B cell (primary cell): ENCODE data around the gene ZBED2. TPM values are rescaled to one million over a fixed set of nuclear protein-coding genes. Genes with fewer than 3 reads are reported as not detected.

Experiments used
- ATAC-seq: fragments of 200-7000 bp; cut with Tn5 transposase; one replicate; pipeline ENCODE4 v1.10.0; 2021; ENCODE audit warnings: low read depth, mild to moderate bottlenecking, moderate number of reproducible peaks, moderate library complexity
- CTCF ChIA-PET: fragments of 350-600 bp; sonication (Branson Sonifier 250); formaldehyde crosslinking; loops from one replicate; lab custom pipeline; 2021; ENCODE audit warnings: antibody characterized with exemption, inconsistent platforms; lab: Charles Lee
- POLR2A ChIA-PET: fragments of 350-600 bp; sonication (Branson Sonifier 250); formaldehyde crosslinking; loops from one replicate; lab custom pipeline; 2021; ENCODE audit warnings: antibody characterized with exemption; lab: Charles Lee
- DNase-seq: peaks from one replicate; pipeline ENCODE4 v3.0.0; 2013
- H2AFZ ChIP-seq: 2 replicates; pipeline ENCODE4 v1.6.1; 2012; ENCODE audit warnings: mild to moderate bottlenecking, low read depth, low read length; ENCODE audit not compliant: insufficient read depth, poor library complexity, severe bottlenecking
- H3K27ac ChIP-seq, 2 donors: 1 replicate in 1 of 2; 2 replicates in 1 of 2; pipeline ENCODE4 v1.5.1; 2012 to 2013; ENCODE audit warnings: low read length in 2 of 2, mild to moderate bottlenecking in 2 of 2, moderate library complexity in 1 of 2
- H3K27me3 ChIP-seq, 4 experiments: fragments of 200-600 bp in 1 of 4; sonication (generic) in 1 of 4; replicated peaks in 1 of 4; 1 replicate in 2 of 4; 2 replicates in 2 of 4; pipeline versions ENCODE4 v1.6.1 to v1.7.0; 2013 to 2016; ENCODE audit warnings: low read length in 3 of 4, mild to moderate bottlenecking in 2 of 4, mixed read lengths in 1 of 4, moderate library complexity in 1 of 4; ENCODE audit not compliant: insufficient read depth in 4 of 4, control insufficient read depth in 3 of 4; ENCODE audit errors: control extremely low read depth in 1 of 4
- H3K36me3 ChIP-seq, 2 experiments: replicated peaks in 1 of 2; 1 replicate in 1 of 2; 2 replicates in 1 of 2; pipeline versions ENCODE4 v1.6.1 to v1.7.1; 2013; ENCODE audit warnings: low read length in 1 of 2; ENCODE audit not compliant: insufficient read depth in 2 of 2, control insufficient read depth in 1 of 2; ENCODE audit errors: control extremely low read depth in 1 of 2, extremely low read depth in 1 of 2
- H3K4me1 ChIP-seq, 2 donors: fragments of 200-600 bp in 1 of 2; sonication (generic) in 1 of 2; 1 replicate in 1 of 2; 2 replicates in 1 of 2; pipeline versions ENCODE4 v1.5.1 to v1.6.1; 2013 to 2017; ENCODE audit warnings: low read length in 2 of 2; ENCODE audit not compliant: control insufficient read depth in 2 of 2, insufficient read depth in 2 of 2
- H3K4me2 ChIP-seq: replicated peaks from 2 replicates; pipeline ENCODE3; 2012; ENCODE audit warnings: mild to moderate bottlenecking, low read depth, low read length; ENCODE audit not compliant: poor library complexity, severe bottlenecking
- H3K4me3 ChIP-seq, 5 experiments: fragments of 200-600 bp in 1 of 5; sonication (generic) in 1 of 5; 1 replicate in 3 of 5; 2 replicates in 2 of 5; pipeline versions ENCODE4 v1.5.1 to v1.7.0; 2011 to 2016; ENCODE audit warnings: low read length in 4 of 5, mild to moderate bottlenecking in 4 of 5, low read depth in 2 of 5, control low read depth in 1 of 5, moderate library complexity in 1 of 5; ENCODE audit not compliant: insufficient read depth in 1 of 5; ENCODE audit errors: control extremely low read depth in 1 of 5, extremely low read depth in 1 of 5
- H3K79me2 ChIP-seq: fragments of 200-600 bp; sonication (generic); one replicate; pipeline ENCODE4 v1.6.0; 2016; ENCODE audit warnings: low read length; ENCODE audit not compliant: control insufficient read depth, insufficient read depth
- H3K9ac ChIP-seq: fragments of 200-600 bp; sonication (generic); 2 replicates; pipeline ENCODE4 v1.6.1; 2017; ENCODE audit warnings: mild to moderate bottlenecking, low read length, moderate library complexity
- H3K9me3 ChIP-seq, 3 donors: one replicate each; pipeline versions ENCODE4 v1.6.1 to v1.7.1; 2013; ENCODE audit warnings: low read length in 2 of 3; ENCODE audit not compliant: control insufficient read depth in 2 of 3, insufficient read depth in 1 of 3; ENCODE audit errors: control extremely low read depth in 1 of 3
- H4K20me1 ChIP-seq: 2 replicates; pipeline ENCODE4 v1.6.0; 2012; ENCODE audit warnings: mild to moderate bottlenecking, low read length; ENCODE audit not compliant: insufficient read depth, control insufficient read depth, poor library complexity, severe bottlenecking
- H3K27ac Mint-ChIP-seq: one replicate; pipeline ENCODE4 v1.8.0; 2021; ENCODE audit warnings: mixed read lengths
- H3K27me3 Mint-ChIP-seq: one replicate; pipeline ENCODE4 v1.8.0; 2021; ENCODE audit warnings: mixed read lengths
- H3K4me1 Mint-ChIP-seq: one replicate; pipeline ENCODE4 v1.8.0; 2021; ENCODE audit warnings: mixed read lengths
- H3K4me3 Mint-ChIP-seq: one replicate; pipeline ENCODE4 v1.8.0; 2021; ENCODE audit warnings: mixed read lengths
- H3K9me3 Mint-ChIP-seq: one replicate; pipeline ENCODE4 v1.8.0; 2022; ENCODE audit warnings: mixed read lengths; ENCODE audit not compliant: insufficient read depth
- EZH2 ChIP-seq: IDR thresholded peaks from 2 replicates; pipeline ENCODE4 v1.6.1; 2012; ENCODE audit warnings: borderline replicate concordance, low read depth, mild to moderate bottlenecking, moderate library complexity, low read length; ENCODE audit not compliant: insufficient read depth, poor library complexity, severe bottlenecking
- WGBS: methylation state at CpG from one replicate; pipeline ENCODE4 v1.1.5; 2013; ENCODE audit warnings: missing lambda C conversion rate; ENCODE audit not compliant: insufficient coverage; 5-methylcytosine and 5-hydroxymethylcytosine counted together
- intact Hi-C: fragments of 100-400 bp; cut with micrococcal nuclease; formaldehyde crosslinking; loops from one replicate; pipeline ENCODE4 v1.10.0; 2022
- polyA plus RNA-seq: library from polyadenylated mRNA; depleted of rRNA; stranded (reverse); fragments of >200 nt; gene quantifications from 2 replicates; pipeline ENCODE4 v1.2.3, GENCODE V29; 2012
- total RNA-seq, 2 donors: library from RNA; stranded (reverse); fragments of 120-200 nt in 1 of 2; gene quantifications; 1 replicate in 1 of 2; 2 replicates in 1 of 2; pipeline versions ENCODE4 v1.2.3 to v1.2.4, GENCODE V29; 2013 to 2022
- TF ChIP-seq, protein P1 (sequence below): fragments of 200-600 bp; IDR thresholded peaks from one replicate; pipeline ENCODE4 v1.8.0; 2022; ENCODE audit warnings: antibody characterized with exemption, mild to moderate bottlenecking

Gene ZBED2
- total and polyA plus RNA-seq, 2 donors (not counting 1 experiment from before 2014, with no cell fraction given), result 0.36 to 6.0 TPM

DNA sequence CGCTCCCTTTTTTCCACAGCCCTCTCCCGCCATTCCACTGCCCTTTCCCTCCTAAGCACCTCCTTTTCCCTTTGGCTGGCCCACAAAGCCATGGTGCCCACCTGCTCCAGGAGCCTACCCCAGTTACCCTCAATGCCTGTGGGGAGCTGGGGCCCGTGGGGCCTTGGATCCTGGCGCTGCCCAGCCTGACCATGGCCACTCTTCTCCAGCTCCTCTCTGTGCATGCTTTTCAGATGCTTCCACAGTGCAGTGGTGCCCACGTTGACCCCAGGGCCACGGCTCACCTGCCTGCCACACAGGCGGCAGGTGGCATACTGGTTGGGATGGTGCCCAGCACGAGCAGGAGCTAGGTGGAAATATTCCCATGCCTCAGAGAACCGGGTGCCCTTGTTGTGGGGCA lies 1.5 kb downstream of the ZBED2 start:
- H3K4me1 Mint-ChIP-seq, result peaks cover 58% of the 10 kb centered on the region
- intact Hi-C loops, result loop anchor here (1.0 to 5.0 kb wide), 3 partner anchors 15 to 74 kb away; no protein-coding TSS in a partner anchor
- 92% methylated on average over 7 of the region's 9 CpGs for WGBS

DNA sequence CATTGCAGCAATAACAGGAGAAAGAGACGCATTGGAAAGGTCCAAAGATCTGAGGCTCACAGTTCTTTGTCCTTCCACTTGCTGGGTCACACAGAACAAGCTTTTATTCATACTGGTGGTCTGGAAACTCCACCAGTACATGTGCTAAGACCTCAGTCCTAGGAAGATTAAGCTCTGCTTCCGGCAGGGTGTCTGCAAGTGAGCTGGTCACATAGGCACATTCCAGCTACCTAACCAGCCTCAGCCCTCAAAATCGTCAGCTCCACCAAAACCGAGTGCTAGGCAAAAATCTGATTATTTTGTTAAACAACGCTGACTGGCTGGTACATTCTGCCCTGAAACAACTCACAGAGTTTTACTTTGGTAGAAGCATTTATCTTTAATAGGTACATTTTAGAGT lies 2.2 kb downstream of the ZBED2 start:
- H3K4me3 Mint-ChIP-seq, result peak overlapping the region; percentile 56
- H3K4me1 ChIP-seq, result peaks cover 27 to 47% of the 10 kb centered on the region in 2 donors
- H2AFZ ChIP-seq, result no peak overlapping the region
- peaks cover 58% of the 10 kb centered on the region for H3K4me1 Mint-ChIP-seq
- ChIA-PET POLR2A (no interaction called here), CTCF (interaction anchor here (1.9 to 3.9 kb wide), 2 partner anchors 14 to 76 kb away, joined by 7 to 35 read pairs; no protein-coding TSS in a partner anchor)
- no peaks in the 10 kb centered on the region for H3K27me3 ChIP-seq
- peak overlapping the region; percentile 54 for H3K4me2 ChIP-seq
- no peak for DNase-seq
- H3K27ac Mint-ChIP-seq, result peak overlapping the region; percentile 84
- H3K79me2 ChIP-seq, result no peaks in the 10 kb centered on the region
- H3K27ac ChIP-seq, result no peak overlapping the region
- H3K9me3 Mint-ChIP-seq, result no peaks in the 10 kb centered on the region
- H3K9ac ChIP-seq, result no peak overlapping the region
- 84% methylated on average over 4 of the region's 5 CpGs for WGBS
- no peak for ATAC-seq
- TF ChIP-seq EZH2, result no peak
- TF ChIP-seq, protein P1, sequence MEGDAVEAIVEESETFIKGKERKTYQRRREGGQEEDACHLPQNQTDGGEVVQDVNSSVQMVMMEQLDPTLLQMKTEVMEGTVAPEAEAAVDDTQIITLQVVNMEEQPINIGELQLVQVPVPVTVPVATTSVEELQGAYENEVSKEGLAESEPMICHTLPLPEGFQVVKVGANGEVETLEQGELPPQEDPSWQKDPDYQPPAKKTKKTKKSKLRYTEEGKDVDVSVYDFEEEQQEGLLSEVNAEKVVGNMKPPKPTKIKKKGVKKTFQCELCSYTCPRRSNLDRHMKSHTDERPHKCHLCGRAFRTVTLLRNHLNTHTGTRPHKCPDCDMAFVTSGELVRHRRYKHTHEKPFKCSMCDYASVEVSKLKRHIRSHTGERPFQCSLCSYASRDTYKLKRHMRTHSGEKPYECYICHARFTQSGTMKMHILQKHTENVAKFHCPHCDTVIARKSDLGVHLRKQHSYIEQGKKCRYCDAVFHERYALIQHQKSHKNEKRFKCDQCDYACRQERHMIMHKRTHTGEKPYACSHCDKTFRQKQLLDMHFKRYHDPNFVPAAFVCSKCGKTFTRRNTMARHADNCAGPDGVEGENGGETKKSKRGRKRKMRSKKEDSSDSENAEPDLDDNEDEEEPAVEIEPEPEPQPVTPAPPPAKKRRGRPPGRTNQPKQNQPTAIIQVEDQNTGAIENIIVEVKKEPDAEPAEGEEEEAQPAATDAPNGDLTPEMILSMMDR, result no peak
- no peaks in the 10 kb centered on the region for H3K9me3 ChIP-seq
- intact Hi-C loops, result loop anchor here (5.0 kb wide), 1 partner anchor 74 kb away; no protein-coding TSS in a partner anchor
- no peaks in the 10 kb centered on the region for H3K27me3 Mint-ChIP-seq
- H4K20me1 ChIP-seq, result no peaks in the 10 kb centered on the region
- H3K36me3 ChIP-seq, result peaks cover 0 to 3% of the 10 kb centered on the region in 2 experiments
- no peak overlapping the region for H3K4me3 ChIP-seq

More for the DNA sequence above, 1.5 kb downstream of the ZBED2 start:
- Histone ChIP-seq H3K27ac (peak overlapping the region; percentile 16 to 71), H3K9me3 (no peaks in the 10 kb centered on the region), H3K4me1 (peaks cover 27 to 47% of the 10 kb centered on the region in 2 donors), H4K20me1 (no peaks in the 10 kb centered on the region), H3K27me3 (no peaks in the 10 kb centered on the region), H3K79me2 (no peaks in the 10 kb centered on the region), H3K36me3 (no peaks in the 10 kb centered on the region), H2AFZ (peak overlapping the region; percentile 45), H3K9ac (peak overlapping the region; percentile 13), H3K4me3 (no peak overlapping the region), H3K4me2 (peak overlapping the region; percentile 54)
- no peak for DNase-seq
- Mint-ChIP-seq H3K27me3 (no peaks in the 10 kb centered on the region), H3K27ac (peak overlapping the region; percentile 84), H3K9me3 (no peaks in the 10 kb centered on the region), H3K4me3 (peak overlapping the region; percentile 56)
- no peak for ATAC-seq
- TF ChIP-seq, protein P1, result no peak
- TF ChIP-seq EZH2, result no peak
- CTCF ChIA-PET, result interaction anchor here (1.0 to 3.9 kb wide), 4 partner anchors 15 to 75 kb away, joined by 3 to 35 read pairs (median 12); no protein-coding TSS in a partner anchor
- POLR2A ChIA-PET, result interaction anchor here (1.0 kb wide), 1 partner anchor 10 kb away, joined by 6 read pairs; no protein-coding TSS in a partner anchor
